Measurements from ENCODE around the gene KLHL14. TPM values are rescaled to one million over a fixed set of nuclear protein-coding genes. Genes with fewer than 3 reads are reported as not detected.

The KLHL14 gene
- total and polyA plus RNA-seq, 2 donors (not counting 1 experiment from before 2014, with no cell fraction given) = 18.5 to 42.5 TPM

DNA sequence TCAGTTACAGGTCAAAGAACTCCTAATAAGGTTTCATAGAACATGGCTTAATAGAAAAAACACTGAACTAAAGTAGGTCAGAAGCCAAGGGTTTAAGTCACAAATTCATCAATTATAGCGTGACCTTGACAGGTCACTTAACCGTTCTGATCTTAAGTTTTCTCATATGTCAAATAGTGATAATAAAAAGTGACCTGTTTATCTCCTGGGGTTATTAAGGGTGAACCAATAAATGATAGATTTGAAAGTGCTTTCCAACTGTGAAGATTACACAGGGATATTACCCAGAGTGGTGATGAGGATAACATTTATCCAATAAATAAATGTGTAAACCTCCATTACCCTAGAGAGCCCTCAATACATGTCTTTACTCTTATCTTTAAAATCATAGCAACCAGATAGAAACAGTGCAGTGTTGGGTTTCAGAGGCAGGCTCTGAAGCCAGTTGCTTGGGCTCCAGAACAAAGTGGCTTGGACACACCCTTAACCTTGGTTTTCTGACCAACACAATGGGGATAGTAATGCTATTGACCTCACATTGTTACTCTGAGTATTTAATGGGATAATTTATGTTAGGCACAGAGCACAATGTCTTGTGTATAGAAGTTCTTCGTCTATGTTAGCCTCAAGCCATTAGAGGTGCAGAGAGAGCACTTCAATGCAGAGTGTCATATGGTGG, 48.6 kb downstream of the KLHL14 start:
- intact Hi-C loops (cut with micrococcal nuclease) = no loop called here
- Histone ChIP-seq H3K4me2 (replicated peaks; ENCODE audit: low read depth, low read length, poor library complexity, severe bottlenecking) (no peak overlapping the region), H4K20me1 (ENCODE audit: control insufficient read depth, insufficient read depth, low read length, poor library complexity, severe bottlenecking) (peaks cover 23% of the 10 kb centered on the region), H3K4me3 (ENCODE audit: control extremely low read depth in 1 of 5, extremely low read depth in 1 of 5, insufficient read depth in 1 of 5, low read depth in 2 of 5, low read length in 4 of 5) (no peak overlapping the region), H3K27ac (ENCODE audit: low read length in 2 of 2) (no peak overlapping the region), H3K79me2 (ENCODE audit: control insufficient read depth, insufficient read depth, low read length) (peaks cover 84% of the 10 kb centered on the region), H3K27me3 (replicated peaks in 1 of 4; ENCODE audit: control extremely low read depth in 1 of 4, control insufficient read depth in 3 of 4, insufficient read depth in 4 of 4, low read length in 3 of 4) (no peaks in the 10 kb centered on the region), H3K36me3 (replicated peaks in 1 of 2; ENCODE audit: control extremely low read depth in 1 of 2, control insufficient read depth in 1 of 2, extremely low read depth in 1 of 2, insufficient read depth in 2 of 2, low read length in 1 of 2) (peaks cover 2 to 13% of the 10 kb centered on the region in 2 experiments), H3K9ac (ENCODE audit: low read length) (no peak overlapping the region), H2AFZ (ENCODE audit: insufficient read depth, low read depth, low read length, poor library complexity, severe bottlenecking) (no peak overlapping the region), H3K4me1 (ENCODE audit: control insufficient read depth in 2 of 2, insufficient read depth in 2 of 2, low read length in 2 of 2) (peaks cover 5 to 8% of the 10 kb centered on the region in 2 donors), H3K9me3 (ENCODE audit: control extremely low read depth in 1 of 3, control insufficient read depth in 2 of 3, insufficient read depth in 1 of 3, low read length in 2 of 3) (no peaks in the 10 kb centered on the region)
- Mint-ChIP-seq H3K4me3 (no peak overlapping the region), H3K27ac (no peak overlapping the region), H3K4me1 (peaks cover 29% of the 10 kb centered on the region), H3K9me3 (ENCODE audit: insufficient read depth) (no peaks in the 10 kb centered on the region), H3K27me3 (no peaks in the 10 kb centered on the region)
- CTCF ChIA-PET = interaction anchor here (1.5 kb wide), 1 partner anchor 194 kb away, joined by 4 read pairs; no protein-coding TSS in a partner anchor
- no peak for TF ChIP-seq EZH2 (IDR thresholded peaks at IDR 0.05; ENCODE audit: borderline replicate concordance, insufficient read depth, low read depth, low read length, poor library complexity, severe bottlenecking)
- TF ChIP-seq, protein P1, sequence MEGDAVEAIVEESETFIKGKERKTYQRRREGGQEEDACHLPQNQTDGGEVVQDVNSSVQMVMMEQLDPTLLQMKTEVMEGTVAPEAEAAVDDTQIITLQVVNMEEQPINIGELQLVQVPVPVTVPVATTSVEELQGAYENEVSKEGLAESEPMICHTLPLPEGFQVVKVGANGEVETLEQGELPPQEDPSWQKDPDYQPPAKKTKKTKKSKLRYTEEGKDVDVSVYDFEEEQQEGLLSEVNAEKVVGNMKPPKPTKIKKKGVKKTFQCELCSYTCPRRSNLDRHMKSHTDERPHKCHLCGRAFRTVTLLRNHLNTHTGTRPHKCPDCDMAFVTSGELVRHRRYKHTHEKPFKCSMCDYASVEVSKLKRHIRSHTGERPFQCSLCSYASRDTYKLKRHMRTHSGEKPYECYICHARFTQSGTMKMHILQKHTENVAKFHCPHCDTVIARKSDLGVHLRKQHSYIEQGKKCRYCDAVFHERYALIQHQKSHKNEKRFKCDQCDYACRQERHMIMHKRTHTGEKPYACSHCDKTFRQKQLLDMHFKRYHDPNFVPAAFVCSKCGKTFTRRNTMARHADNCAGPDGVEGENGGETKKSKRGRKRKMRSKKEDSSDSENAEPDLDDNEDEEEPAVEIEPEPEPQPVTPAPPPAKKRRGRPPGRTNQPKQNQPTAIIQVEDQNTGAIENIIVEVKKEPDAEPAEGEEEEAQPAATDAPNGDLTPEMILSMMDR (IDR thresholded peaks at IDR 0.05) = no peak
- ATAC-seq (ENCODE audit: low read depth) = no peak
- POLR2A ChIA-PET = interaction anchor here (1.2 kb wide), 1 partner anchor 46 kb away, joined by 3 read pairs; no protein-coding TSS in a partner anchor
- DNase-seq = no peak
- WGBS (ENCODE audit: insufficient coverage) = no CpG with 5 or more reads among the region's 3 CpGs

DNA sequence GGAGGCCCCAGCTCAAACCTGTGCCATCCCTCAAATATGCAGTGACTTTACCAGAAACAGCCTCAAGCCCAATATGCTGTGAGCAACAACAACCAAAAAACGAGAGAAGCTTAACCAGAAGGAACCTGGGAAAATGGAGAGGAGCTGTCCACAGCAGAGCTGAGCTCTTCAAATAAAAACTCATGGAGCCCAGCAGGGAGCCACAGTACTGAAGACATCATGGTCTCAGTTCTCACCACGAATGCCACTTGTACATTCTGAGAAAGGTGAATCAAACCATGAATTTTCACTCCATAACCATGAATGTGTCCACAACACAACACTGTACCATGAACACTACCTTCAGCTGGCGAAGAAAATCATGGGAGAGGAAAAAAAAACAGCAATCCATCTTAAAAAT, 50.5 kb downstream of the KLHL14 start:
- no peak overlapping the region for H3K4me2 ChIP-seq (replicated peaks; ENCODE audit: low read depth, low read length, poor library complexity, severe bottlenecking)
- peaks cover 67% of the 10 kb centered on the region for H3K79me2 ChIP-seq (ENCODE audit: control insufficient read depth, insufficient read depth, low read length)
- Mint-ChIP-seq H3K9me3 (ENCODE audit: insufficient read depth) (no peaks in the 10 kb centered on the region), H3K27ac (no peak overlapping the region), H3K4me1 (peaks cover 20% of the 10 kb centered on the region), H3K4me3 (no peak overlapping the region), H3K27me3 (no peaks in the 10 kb centered on the region)
- CTCF ChIA-PET = interaction anchor here (1.1 kb wide), 1 partner anchor 196 kb away, joined by 3 read pairs; no protein-coding TSS in a partner anchor
- no peak for ATAC-seq (ENCODE audit: low read depth)
- H2AFZ ChIP-seq (ENCODE audit: insufficient read depth, low read depth, low read length, poor library complexity, severe bottlenecking) = no peak overlapping the region
- TF ChIP-seq, protein P1 (IDR thresholded peaks at IDR 0.05) = no peak
- TF ChIP-seq EZH2 (IDR thresholded peaks at IDR 0.05; ENCODE audit: borderline replicate concordance, insufficient read depth, low read depth, low read length, poor library complexity, severe bottlenecking) = no peak
- peaks cover 23% of the 10 kb centered on the region for H4K20me1 ChIP-seq (ENCODE audit: control insufficient read depth, insufficient read depth, low read length, poor library complexity, severe bottlenecking)
- POLR2A ChIA-PET = no interaction called here
- peaks cover 0 to 13% of the 10 kb centered on the region in 2 experiments for H3K36me3 ChIP-seq (replicated peaks in 1 of 2; ENCODE audit: control extremely low read depth in 1 of 2, control insufficient read depth in 1 of 2, extremely low read depth in 1 of 2, insufficient read depth in 2 of 2, low read length in 1 of 2)
- intact Hi-C loops (cut with micrococcal nuclease) = no loop called here
- no peaks in the 10 kb centered on the region for H3K9me3 ChIP-seq (ENCODE audit: control extremely low read depth in 1 of 3, control insufficient read depth in 2 of 3, insufficient read depth in 1 of 3, low read length in 2 of 3)
- H3K9ac ChIP-seq (ENCODE audit: low read length) = no peak overlapping the region
- H3K4me1 ChIP-seq (ENCODE audit: control insufficient read depth in 2 of 2, insufficient read depth in 2 of 2, low read length in 2 of 2) = no peaks in the 10 kb centered on the region
- H3K27me3 ChIP-seq (replicated peaks in 1 of 4; ENCODE audit: control extremely low read depth in 1 of 4, control insufficient read depth in 3 of 4, insufficient read depth in 4 of 4, low read length in 3 of 4) = no peaks in the 10 kb centered on the region
- no peak overlapping the region for H3K27ac ChIP-seq (ENCODE audit: low read length in 2 of 2)
- no peak for DNase-seq
- H3K4me3 ChIP-seq (ENCODE audit: control extremely low read depth in 1 of 5, extremely low read depth in 1 of 5, insufficient read depth in 1 of 5, low read depth in 2 of 5, low read length in 4 of 5) = no peak overlapping the region
- WGBS (ENCODE audit: insufficient coverage) = 80% methylated on average over 2 of the region's 3 CpGs
